HG03103 (cell line): Measurements from ENCODE around the gene SFMBT2.

Experiments
- ATAC-seq: cut with Tn5 transposase; IDR thresholded peaks from one replicate; pipeline ENCODE4 v1.9.1; 2021; ENCODE audit warnings: low read depth; ENCODE audit not compliant: unreplicated experiment

SFMBT2 gene

DNA sequence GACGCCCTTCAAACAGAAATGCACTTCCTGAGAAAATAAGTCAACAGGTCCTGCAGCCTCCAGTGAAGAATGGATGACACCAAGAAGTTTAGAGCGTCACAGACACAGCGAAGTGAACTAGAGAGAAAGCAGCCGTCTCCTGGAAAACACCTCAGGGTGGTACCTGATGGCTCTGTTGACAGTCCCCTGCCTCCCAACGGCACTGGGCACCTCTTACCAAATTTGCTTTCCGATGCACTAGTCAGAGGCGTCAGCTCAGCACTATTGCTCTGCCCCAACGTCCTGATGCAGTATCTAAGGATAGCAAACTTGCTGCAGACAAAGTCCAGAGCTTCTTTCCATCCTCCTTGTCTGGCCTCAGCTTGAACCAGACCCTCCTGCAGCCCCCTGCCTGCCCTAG lies 38.3 kb downstream of the SFMBT2 start:
- no peak for ATAC-seq

DNA sequence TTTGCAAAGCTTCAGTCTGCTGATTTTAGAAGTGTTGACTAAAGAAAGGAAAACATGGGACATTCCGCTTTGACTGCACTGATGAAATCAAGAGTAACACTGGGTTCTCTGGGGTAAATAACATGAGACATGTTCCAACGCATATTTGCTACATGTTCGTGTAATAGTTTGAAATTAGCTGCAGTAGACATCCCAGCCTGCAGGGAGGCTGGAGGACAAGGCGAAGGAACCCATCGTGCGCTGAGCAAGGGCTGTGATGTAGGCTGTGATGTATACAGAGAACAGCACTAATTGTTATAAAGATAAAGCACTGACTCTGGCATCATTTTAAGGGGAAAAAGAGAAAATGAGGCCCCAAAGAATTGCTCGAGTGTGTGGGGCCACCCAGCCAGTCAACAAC lies 40.3 kb downstream of the SFMBT2 start:
- no peak for ATAC-seq

DNA sequence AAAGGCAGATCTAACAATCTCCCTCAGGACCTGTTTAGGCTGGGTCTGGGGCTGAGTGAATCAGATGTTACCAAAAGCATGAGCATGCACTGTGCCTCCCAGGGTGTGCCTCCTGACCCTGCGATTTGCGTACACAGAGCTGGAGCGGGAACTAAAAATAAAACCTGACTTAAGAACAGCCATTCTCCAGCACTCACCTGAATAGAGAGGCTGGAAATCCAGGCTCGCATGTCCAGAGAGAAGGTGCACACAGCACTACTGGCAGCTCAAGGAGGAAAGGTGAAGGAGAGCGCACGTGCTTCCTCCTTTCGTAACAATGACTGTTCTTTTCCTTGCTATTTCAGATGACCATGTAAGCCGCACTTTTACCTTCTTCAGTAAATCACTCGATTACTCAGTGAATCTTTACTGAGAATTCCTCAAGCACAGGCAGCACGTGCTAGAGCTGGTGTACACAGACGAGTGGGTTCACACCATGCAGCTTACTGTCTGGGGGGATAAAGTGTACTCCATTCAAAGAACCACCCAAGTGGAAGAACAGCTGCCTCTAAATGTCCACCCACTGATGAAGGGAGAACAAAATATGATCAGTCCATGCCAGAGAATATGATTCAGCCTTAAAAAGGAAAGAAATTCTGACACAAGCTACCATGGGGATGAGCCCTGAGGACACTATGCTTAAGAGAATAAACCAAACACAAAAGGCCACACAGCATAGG lies 45.6 kb downstream of the SFMBT2 start:
- no peak for ATAC-seq

DNA sequence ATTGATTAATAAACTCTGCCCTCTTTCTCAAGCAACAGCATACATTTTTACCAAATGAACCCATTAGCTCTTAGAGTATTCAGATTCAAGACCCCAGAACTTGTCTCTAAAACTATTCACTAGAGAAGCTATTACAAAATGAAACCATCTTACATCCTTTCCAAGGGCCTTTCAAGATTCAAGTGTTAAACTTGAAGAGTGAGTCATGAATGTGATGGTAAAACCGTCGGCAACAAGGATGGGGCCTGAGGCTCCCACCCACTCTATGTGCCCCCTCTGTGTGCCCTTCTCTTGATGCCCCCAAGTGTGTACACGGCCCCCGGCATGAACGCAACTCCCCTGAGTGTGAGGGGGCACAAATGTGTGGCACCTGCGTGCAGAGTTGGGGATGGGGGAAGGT lies 46.4 kb downstream of the SFMBT2 start:
- ATAC-seq = no peak

DNA sequence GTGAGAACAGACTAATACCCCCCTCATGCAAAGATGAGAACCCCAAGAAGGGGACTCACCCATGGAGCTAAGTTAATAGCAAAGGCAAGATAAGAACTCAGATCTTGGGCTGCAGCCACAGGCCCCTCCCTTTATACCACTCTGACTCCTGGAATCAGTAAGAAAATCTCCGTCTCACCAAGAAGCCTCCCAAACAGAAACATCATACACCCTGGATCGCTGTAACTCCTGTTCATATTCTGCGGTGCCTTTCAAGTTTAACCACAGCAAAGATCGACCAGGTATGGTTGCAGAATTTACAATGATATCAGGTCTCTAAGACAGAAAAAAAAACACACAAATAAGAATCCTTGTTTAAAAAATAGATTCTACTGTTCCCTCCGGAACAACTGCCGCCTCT lies 47.1 kb downstream of the SFMBT2 start:
- no peak for ATAC-seq

DNA sequence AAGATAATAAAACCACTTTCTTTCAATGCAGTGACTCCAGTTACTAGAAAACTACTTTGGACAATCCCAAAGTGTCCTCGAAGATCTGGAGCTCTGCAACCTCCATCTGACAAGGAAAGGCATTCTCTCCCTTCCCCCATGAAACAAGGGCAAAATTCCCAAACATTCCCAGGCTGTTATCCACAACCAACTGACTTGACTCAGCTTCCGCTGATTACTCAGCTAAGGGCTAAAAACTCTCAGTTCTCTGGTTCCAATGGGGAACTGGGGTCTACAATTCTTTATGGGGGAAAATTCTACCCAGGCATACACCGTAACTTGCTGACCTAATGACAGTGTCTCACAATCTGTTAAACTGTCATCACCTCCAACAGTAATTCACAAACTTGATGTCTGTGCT lies 48.4 kb downstream of the SFMBT2 start:
- ATAC-seq = no peak

DNA sequence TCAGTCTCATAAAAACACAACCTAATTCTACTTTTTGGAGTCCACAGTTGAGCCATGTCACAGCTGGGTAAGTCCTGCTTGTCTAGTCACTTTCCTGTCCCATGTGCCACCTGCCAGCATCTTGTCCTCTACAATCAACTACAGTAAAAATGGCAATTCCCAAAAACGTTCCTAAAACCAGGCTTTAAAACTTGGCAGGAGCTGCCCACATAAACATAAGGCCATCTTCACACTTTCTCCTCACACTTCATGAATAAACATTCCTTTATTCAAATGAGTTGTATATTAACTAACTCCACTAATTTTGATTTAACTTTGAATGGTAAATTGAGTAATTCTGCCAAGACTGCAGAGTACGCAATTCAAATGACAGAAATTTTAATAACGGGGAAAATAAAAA lies 49.5 kb downstream of the SFMBT2 start:
- ATAC-seq = no peak

DNA sequence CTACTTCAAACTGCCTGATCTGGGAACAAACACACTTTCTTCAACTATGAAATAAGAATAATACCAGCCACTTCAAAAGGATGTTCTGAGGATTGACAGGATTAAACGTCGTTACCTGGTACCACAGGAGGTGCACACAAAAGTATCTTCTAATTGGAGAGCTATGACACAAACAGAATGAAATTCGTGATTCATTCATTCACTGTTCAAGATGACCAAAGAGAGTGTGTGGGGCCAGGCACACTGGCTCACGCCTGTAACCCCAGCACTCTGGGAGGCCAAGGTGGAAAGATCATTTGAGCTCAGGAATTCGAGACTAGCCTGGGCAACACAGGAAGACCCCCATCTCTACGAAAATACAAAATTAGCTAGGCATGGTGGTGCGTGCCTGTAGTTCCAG lies 50.9 kb downstream of the SFMBT2 start:
- ATAC-seq = no peak

DNA sequence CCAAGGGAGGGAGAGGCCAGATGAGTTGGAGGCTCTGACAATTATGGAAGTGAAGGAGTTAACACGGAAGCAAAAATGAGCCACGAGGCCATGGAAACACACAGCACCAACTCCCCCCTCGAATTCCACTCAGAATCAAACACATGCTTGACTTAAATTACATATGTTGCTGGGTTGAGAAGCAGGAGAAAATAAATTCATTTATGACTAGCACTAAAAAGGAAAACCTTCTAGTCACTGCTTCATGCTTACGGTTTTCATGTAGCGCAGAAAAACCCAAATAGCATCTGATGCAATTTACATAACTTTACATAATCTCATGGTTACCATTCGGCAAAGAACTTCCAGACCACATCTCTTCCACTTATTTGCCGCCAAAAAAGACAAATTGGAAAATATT lies 51.5 kb downstream of the SFMBT2 start:
- no peak for ATAC-seq

DNA sequence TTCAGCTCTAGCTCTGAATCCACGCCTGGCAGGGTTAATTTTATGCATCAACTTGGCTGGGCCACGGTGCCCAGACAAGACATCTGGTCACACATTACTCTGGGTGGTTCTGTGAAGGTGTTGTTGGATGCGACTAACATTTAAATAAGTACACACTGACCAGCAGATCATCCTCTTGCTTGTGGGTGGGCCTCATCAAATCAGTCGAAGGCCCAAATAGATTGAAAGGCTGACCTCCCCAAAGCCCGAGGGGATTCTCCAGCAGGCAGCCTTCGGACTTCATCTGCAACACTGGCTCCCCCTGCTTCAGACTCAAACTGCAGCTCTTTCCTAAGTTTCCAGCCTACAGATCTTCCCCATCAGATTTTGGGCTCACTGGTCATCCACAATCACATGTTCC lies 53.6 kb downstream of the SFMBT2 start:
- no peak for ATAC-seq

DNA sequence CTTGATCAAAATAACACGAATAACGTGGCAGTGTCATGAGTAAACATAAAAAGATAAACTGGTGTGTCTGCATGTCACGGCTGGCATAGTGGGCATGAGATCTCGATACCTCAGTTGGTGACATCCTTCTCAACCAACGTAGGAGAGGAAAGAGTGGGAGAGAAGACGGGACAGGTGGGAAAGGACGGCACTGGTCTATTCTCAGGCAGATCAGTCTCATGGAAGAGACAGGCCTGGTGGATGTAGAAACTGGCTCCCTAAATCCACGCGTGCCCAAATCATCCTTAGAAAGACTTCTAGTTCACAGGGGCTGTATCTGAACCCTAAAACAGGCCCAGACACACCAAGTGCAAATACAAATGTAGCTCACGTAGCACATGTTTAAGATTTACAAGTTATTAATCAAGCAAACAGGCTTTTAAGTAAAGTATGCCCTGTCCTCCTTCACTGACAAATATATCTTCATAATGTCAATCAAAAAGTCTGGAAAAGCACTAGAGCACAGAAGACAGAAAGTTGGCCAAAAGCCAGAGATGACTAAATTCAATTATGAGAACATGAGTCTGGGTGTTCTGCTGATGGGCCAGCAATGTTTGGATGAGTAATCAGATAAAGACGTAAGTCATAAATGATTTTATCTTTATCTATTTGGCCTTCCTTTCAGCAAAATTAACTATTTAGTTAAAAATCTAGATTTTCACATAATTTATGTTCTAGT lies 56.3 kb downstream of the SFMBT2 start:
- no peak for ATAC-seq

DNA sequence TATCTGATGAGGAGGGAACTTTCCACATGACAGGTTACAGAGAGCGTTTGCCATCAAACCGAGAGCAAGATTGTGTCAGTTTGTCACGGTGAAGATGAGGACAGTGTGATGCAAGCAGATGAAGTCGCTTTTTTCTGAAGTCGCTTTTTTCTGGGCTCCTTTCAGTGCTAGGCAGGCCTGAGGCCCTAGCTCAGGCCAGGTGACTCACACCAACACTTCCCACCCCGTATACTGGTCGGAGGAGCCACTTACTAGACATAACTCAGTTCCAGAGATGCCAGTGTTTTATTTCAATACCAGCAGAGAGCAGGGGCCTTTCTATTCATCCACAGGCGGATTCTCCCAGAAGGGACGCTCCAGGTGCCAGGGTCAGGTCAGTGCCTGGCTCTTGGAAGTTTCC lies 58.9 kb downstream of the SFMBT2 start:
- ATAC-seq = no peak

DNA sequence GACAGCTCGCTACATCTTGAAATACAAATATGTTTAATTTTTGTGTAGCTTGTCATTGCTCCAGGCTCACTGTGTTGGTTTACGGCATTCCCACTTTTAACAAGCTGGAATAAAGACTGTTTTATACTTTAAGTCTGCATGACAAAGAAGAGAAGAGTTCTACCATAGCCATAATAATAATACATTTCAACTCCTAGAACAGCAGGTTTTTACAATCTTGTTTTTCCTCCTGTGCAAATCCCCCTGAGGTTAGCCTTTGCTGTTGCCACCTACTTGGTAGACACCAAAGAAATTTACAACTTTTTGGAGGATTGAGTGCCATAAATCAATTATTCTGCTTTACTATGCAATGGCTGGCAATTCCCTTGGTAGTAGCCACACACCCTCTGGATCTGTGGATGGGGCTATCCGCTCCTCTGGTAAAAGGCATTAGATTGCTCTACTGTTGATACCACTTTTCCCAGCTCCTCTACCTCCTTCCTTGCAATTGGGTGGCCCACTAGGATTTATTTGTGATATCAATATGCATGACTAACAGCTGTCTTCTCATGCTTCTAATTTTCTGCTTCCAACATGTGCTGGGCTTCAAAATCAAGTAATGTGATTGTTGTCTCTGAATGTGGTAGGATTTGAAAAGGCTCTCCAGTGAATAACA lies 60.2 kb downstream of the SFMBT2 start:
- no peak for ATAC-seq

DNA sequence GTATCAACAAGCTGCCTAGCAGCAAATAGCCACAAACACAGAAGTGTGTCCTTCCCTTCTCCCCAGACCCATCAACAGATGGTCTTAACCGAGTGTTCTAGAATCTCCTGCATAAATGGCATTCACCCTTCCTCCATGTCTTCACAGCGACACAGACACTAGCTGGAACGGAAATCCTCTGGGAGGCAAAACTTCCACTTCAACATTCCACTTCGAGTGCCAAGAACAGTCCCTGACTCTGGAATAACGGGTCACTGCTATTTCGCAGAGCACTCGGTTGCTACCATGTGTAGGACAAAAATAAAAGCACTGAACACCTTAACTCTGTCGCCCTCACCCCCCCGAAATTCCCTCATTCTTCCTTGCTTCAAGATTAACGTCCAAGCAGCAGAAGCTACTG lies 65.1 kb downstream of the SFMBT2 start:
- ATAC-seq = no peak

DNA sequence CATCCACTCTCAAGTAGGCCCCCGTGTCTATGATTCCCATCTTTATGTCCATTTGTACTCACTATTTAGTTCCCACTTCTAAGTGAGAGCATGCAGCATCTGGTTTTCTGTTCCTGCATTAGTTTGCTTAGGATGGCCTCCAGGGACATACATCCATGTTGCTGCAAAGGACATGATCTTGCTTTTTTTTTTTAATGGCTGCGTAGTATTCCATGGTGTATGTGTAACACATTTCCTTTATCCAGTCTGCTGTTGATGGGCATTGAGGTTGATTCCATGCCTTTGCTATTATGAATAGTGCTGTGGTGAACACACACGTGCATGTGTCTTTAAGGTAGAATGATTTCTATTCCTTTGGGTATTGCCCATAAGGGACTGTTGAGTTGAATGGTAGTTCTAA lies 67.8 kb downstream of the SFMBT2 start:
- no peak for ATAC-seq

DNA sequence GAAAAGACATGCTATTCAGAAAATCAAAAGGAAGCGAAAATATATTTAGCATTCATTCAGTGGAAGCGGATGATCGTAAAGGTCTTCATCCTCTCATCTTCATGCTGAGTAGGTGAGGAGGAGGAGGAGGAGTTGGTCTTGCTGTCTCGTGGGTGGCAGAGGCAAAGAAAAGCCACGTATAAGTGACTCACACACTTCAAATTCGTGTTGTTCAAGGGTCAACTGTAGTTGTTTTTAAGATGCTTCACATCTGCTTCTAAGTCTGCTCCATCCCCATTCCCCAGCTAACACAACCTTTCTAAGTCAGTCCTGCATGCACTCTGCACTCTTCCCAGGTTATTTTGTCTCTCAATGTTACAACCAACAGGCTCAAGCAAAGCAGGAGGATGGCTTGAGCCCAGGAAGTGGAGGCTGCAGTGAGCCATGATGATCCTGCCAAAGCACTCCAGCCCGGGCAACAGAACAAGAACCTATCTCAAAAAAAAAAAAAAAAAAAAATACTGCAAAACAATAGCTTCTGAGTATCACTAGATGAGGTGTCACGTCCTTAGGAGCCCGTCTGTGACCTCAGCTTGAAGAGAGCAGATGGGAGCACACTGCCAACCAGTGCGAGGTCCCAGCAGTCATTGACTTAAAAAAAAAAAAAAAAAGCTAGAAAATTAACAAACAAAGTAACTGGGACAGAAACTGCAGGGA lies 70.5 kb downstream of the SFMBT2 start:
- ATAC-seq = no peak

DNA sequence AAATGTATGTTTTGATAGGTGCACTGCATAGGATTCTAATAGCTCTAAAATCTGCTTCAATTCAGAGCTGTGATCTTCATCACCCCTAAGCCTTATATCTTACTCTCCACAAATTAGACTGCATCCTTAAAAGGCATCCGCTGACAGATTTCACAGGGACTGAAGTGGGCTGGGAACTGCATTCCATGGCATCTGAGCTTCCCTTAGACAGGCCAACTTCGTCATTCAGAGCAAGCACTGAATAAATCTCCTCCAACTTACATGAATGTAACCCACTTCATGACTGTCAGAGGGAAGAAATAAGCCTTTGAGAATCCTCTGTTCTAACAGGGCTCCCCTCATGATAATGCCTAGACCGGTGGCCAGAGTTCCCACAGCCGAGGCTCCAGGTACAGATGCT lies 71.3 kb downstream of the SFMBT2 start:
- no peak for ATAC-seq

DNA sequence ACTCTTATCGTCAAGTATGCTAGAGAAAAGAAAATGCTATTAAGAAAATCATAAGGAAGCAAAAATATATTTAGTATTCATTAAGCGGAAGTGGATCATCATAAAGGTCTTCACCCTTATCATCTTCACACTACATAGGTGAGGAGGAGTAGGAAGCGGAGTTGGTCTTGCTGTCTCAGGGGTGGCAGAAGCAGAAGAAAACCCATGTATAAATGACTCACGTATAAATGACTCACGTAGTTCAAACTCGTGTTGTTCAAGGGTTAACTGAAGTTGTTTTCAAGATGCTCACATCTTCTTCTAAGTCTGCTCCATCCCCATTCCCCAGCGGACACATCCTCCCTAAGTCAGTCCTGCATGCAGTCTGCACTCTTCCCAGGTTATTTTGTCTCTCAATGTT lies 72.4 kb downstream of the SFMBT2 start:
- ATAC-seq = no peak

DNA sequence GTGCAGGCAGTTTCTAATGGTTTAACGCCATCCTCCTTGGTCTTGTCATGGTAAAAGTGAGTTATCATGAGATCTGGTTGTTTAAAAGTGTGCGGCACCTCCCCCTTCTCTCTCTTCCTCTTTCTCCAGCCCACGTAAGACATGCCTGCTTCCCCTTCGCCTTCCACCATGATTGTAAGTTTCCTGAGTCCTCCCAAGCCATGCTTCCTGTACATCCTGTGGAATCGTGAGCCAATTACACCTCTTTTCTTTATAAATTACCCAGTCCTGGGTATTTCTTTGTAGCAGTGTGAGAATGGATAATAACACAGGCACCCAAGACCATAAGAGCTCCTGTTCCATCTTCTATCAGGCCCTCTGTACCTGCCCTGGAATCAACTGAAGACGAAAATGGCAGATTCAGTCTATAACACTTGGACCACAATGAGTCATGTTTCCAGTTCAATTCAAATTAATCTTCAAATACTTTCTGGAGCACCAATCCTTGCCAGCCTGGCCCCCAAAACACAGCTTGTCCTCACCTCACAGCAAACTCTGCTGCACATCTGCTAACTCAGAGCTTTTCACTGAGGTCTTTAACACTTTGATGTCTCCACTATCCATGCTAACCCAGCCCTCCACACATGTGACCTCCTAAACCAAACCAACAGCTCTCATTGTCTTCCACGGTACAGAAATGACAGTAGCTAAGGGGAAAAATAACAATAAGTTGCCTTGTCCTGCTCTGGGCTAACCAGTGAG lies 73.2 kb downstream of the SFMBT2 start:
- ATAC-seq = peak; percentile 69

DNA sequence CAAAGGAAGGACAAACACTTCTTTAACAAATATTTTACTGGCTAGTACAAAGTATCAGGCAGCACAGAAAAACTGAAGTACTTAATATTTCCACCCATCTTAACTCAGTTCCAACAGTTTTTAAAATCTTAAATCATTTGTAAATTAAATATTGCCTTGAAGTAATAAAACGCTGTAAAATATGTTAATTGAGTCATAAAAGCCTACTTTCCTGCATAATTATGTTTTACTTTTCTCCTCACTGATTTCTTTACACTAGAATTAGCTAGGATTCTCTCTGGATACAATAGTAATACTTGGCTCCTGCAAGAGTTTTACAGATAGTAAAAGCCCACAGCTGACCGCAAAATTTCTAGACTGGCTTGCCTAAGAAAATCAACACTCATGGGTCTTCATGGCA lies 74.9 kb downstream of the SFMBT2 start:
- ATAC-seq = no peak

DNA sequence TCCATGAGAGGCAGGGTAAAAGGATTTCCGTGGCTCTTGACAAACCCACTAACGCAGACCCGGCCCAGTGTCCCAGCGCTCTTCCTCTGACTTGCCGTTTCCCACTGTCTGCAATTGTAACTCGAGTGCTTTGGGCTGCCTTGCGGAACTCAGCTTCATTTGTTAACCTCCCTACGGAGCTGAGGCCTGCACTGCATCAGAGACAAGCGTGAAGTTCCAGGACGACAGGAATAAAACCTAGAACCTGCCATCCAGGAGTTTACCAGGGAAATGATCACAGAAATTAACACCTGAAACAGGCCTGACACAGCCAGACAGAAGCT lies 76.2 kb downstream of the SFMBT2 start:
- no peak for ATAC-seq
